Neural progenitor cell (in vitro differentiated cells): ENCODE results near the gene ERC1. TPM values are rescaled to one million over a fixed set of nuclear protein-coding genes. Genes with fewer than 3 reads are reported as not detected.

Experiments used
- DNase-seq: peaks from one replicate; pipeline ENCODE4 v3.0.0-alpha.2; 2016; ENCODE audit warnings: low spot score
- H2AFZ ChIP-seq: fragments of 200-600 bp; sonication (generic); replicated peaks from 2 replicates; pipeline ENCODE4 v1.6.1; 2016; ENCODE audit warnings: antibody characterized with exemption
- H3F3A ChIP-seq: fragments of 200-600 bp; sonication (generic); 2 replicates; pipeline ENCODE4 v1.6.1; 2016; ENCODE audit warnings: antibody characterized with exemption, low read depth
- H3K27ac ChIP-seq: fragments of 200-600 bp; sonication (generic); 2 replicates; pipeline ENCODE4 v1.5.1; 2016; ENCODE audit warnings: mild to moderate bottlenecking
- H3K27me3 ChIP-seq: fragments of 200-600 bp; sonication (generic); 2 replicates; pipeline ENCODE4 v1.6.1; 2016; ENCODE audit warnings: mild to moderate bottlenecking, moderate library complexity
- H3K36me3 ChIP-seq: fragments of 200-600 bp; sonication (generic); 2 replicates; pipeline ENCODE4 v1.5.1; 2016
- H3K4me1 ChIP-seq: fragments of 200-600 bp; sonication (generic); 2 replicates; pipeline ENCODE4 v1.6.1; 2016; ENCODE audit warnings: mixed run types
- H3K4me2 ChIP-seq: fragments of 200-600 bp; sonication (generic); 2 replicates; pipeline ENCODE4 v1.6.1; 2016
- H3K4me3 ChIP-seq: fragments of 200-600 bp; sonication (generic); 2 replicates; pipeline ENCODE4 v1.5.1; 2016
- H3K79me2 ChIP-seq: fragments of 200-600 bp; sonication (generic); 2 replicates; pipeline ENCODE4 v1.6.1; 2016; ENCODE audit warnings: low read depth
- H3K9ac ChIP-seq: fragments of 200-600 bp; sonication (generic); 2 replicates; pipeline ENCODE4 v1.6.1; 2016
- H3K9me3 ChIP-seq: fragments of 200-600 bp; sonication (generic); 2 replicates; pipeline ENCODE4 v1.5.1; 2016; ENCODE audit warnings: low read depth
- H4K20me1 ChIP-seq: fragments of 200-600 bp; sonication (generic); 2 replicates; pipeline ENCODE4 v1.6.1; 2016; ENCODE audit warnings: low read depth
- H3K27ac Mint-ChIP-seq: 3 replicates; pipeline ENCODE4 v1.8.0; 2021; ENCODE audit warnings: mixed read lengths
- H3K27me3 Mint-ChIP-seq: 2 replicates; pipeline ENCODE4 v1.8.0; 2022; ENCODE audit warnings: low read depth, mild to moderate bottlenecking, inconsistent platforms, moderate library complexity, mixed read lengths; ENCODE audit not compliant: insufficient read depth
- H3K36me3 Mint-ChIP-seq: 3 replicates; pipeline ENCODE4 v1.8.0; 2021; ENCODE audit warnings: mixed read lengths
- H3K4me1 Mint-ChIP-seq: 3 replicates; pipeline ENCODE4 v1.8.0; 2021; ENCODE audit warnings: mixed read lengths
- H3K4me3 Mint-ChIP-seq: 3 replicates; pipeline ENCODE4 v1.8.0; 2021; ENCODE audit warnings: mild to moderate bottlenecking, moderate library complexity, mixed read lengths
- H3K9me3 Mint-ChIP-seq: 3 replicates; pipeline ENCODE4 v1.8.0; 2020; ENCODE audit warnings: mixed read lengths
- EZH2 ChIP-seq: fragments of 200-600 bp; sonication (generic); IDR thresholded peaks from 2 replicates; pipeline ENCODE4 v1.6.1; 2017; ENCODE audit warnings: antibody characterized with exemption, mild to moderate bottlenecking, moderate library complexity
- EZH2phosphoT487 ChIP-seq: fragments of 200-600 bp; sonication (generic); IDR thresholded peaks from 2 replicates; pipeline ENCODE4 v1.6.1; 2017; ENCODE audit warnings: antibody characterized with exemption
- total RNA-seq: library from RNA; depleted of rRNA; stranded (reverse); fragments of >200 nt; gene quantifications from 2 replicates; pipeline ENCODE4 v1.2.3, GENCODE V29; 2015; ENCODE audit warnings: low replicate concordance
- TF ChIP-seq, protein P1 (sequence below): fragments of 200-600 bp; sonication (generic); IDR thresholded peaks from 2 replicates; pipeline ENCODE4 v1.5.1; 2017; ENCODE audit warnings: antibody characterized with exemption, mild to moderate bottlenecking

The ERC1 gene
- total RNA-seq, 1 donor from 2014 or later: 27.5 TPM

DNA sequence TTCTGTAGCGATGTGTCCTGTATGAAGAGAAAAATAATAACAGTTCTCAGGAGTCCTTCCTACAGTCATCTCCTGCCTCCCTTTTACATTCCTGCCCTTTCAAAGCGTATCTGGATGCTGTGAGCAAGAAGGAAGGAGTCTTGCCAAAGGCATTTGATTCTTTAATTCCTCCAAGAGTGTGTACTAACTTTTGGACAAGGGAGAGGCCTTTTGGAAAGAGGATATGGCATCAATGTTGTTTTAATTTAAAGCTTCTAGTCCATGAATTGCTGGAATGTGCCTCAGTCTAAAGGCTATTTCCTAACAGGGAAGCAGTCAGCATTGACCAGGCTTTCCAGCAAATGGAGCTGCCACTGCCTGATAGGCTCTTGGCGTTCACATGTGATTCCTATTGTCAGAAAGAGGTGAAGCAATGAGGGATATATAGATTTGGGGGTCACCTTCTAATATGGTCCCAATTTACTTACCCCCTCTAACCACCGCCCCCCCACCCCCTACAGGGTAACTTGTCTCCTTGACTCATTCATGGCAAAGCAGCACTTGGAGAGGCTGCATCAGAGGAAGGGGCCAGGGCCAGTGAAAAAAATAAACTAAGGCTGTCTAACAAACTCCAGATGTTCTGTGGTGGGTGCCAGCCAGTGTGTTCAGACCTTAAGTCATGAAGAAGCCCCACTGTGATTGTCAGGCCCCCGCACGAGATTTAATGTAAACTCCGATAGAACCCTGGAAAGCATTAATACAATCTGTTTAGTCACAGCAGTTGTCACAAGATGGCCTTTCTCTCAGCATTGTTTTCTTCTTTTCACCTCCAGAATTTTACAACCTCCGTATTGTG, 383.1 kb downstream of the ERC1 start:
- Histone ChIP-seq H3K4me3 (no peak overlapping the region), H3K36me3 (no peaks in the 10 kb centered on the region), H3K9me3 (no peaks in the 10 kb centered on the region), H3K9ac (no peak overlapping the region), H3K79me2 (no peaks in the 10 kb centered on the region), H3K27me3 (no peaks in the 10 kb centered on the region), H3K4me2 (no peak overlapping the region), H2AFZ (no peak overlapping the region), H3K27ac (peak overlapping the region; percentile 24), H3F3A (no peaks in the 10 kb centered on the region), H4K20me1 (no peaks in the 10 kb centered on the region), H3K4me1 (peaks cover 4% of the 10 kb centered on the region)
- H3K9me3 Mint-ChIP-seq: peaks cover 9% of the 10 kb centered on the region
- H3K36me3 Mint-ChIP-seq: peaks cover 40% of the 10 kb centered on the region
- no peak for DNase-seq
- TF ChIP-seq, protein P1, sequence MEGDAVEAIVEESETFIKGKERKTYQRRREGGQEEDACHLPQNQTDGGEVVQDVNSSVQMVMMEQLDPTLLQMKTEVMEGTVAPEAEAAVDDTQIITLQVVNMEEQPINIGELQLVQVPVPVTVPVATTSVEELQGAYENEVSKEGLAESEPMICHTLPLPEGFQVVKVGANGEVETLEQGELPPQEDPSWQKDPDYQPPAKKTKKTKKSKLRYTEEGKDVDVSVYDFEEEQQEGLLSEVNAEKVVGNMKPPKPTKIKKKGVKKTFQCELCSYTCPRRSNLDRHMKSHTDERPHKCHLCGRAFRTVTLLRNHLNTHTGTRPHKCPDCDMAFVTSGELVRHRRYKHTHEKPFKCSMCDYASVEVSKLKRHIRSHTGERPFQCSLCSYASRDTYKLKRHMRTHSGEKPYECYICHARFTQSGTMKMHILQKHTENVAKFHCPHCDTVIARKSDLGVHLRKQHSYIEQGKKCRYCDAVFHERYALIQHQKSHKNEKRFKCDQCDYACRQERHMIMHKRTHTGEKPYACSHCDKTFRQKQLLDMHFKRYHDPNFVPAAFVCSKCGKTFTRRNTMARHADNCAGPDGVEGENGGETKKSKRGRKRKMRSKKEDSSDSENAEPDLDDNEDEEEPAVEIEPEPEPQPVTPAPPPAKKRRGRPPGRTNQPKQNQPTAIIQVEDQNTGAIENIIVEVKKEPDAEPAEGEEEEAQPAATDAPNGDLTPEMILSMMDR: no peak
- TF ChIP-seq EZH2 (no peak), EZH2phosphoT487 (no peak)
- H3K27ac Mint-ChIP-seq: peak overlapping the region; percentile 65
- no peaks in the 10 kb centered on the region for H3K27me3 Mint-ChIP-seq
- H3K4me1 Mint-ChIP-seq: peaks cover 31% of the 10 kb centered on the region
- H3K4me3 Mint-ChIP-seq: no peak overlapping the region

DNA sequence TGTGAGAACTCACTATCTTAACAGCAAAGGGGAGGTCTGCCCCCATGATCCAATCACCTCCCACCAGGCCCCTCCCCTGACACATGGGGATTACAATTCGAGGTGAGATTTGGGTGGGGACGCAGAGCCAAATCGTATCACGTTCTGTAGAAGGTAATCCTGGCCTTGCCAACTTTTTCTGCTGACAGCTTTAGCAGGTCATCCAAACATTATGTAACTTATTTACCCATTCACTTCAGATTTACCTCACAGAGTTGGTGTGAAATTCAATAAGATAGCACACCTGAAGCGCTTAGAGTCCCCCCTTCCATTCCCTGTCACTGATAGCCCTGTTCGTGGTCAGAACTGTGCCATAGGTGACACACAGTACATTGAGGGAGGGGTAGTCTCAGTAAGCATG, 384.3 kb downstream of the ERC1 start:
- H3F3A ChIP-seq: peaks cover 6% of the 10 kb centered on the region
- peaks cover 16% of the 10 kb centered on the region for H3K4me1 ChIP-seq
- H3K36me3 Mint-ChIP-seq: peaks cover 40% of the 10 kb centered on the region
- no peaks in the 10 kb centered on the region for H3K36me3 ChIP-seq
- H3K4me3 Mint-ChIP-seq: no peak overlapping the region
- H3K27ac ChIP-seq: no peak overlapping the region
- H3K79me2 ChIP-seq: no peaks in the 10 kb centered on the region
- H3K27ac Mint-ChIP-seq: no peak overlapping the region
- peaks cover 32% of the 10 kb centered on the region for H3K4me1 Mint-ChIP-seq
- H4K20me1 ChIP-seq: no peaks in the 10 kb centered on the region
- no peak for TF ChIP-seq EZH2phosphoT487
- TF ChIP-seq, protein P1: no peak
- TF ChIP-seq EZH2: no peak
- no peak overlapping the region for H2AFZ ChIP-seq
- no peak overlapping the region for H3K4me2 ChIP-seq
- DNase-seq: no peak
- H3K27me3 Mint-ChIP-seq: peaks cover 1% of the 10 kb centered on the region
- H3K9ac ChIP-seq: no peak overlapping the region
- H3K9me3 Mint-ChIP-seq: peaks cover 9% of the 10 kb centered on the region
- H3K27me3 ChIP-seq: no peaks in the 10 kb centered on the region
- no peak overlapping the region for H3K4me3 ChIP-seq
- H3K9me3 ChIP-seq: no peaks in the 10 kb centered on the region

DNA sequence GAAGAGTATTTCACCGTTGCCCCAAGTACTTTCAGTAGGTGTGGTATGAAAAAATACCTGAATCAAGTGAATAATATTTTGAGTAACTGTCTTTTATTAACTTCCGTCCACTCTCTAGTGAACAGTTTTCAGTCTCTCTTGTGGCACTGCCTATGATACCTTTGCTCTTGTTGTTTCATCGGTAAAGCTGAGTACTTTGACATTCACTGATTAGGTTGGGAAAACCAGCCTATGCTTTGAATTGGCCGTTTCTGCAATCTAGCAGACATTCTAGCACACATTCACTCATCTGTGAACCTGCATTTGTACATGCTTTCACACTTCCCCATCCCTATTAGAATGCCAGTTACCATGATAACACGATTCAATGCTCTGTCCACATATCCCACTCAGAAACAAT, 386.1 kb downstream of the ERC1 start:
- no peak overlapping the region for H3K9ac ChIP-seq
- no peak overlapping the region for H3K27ac ChIP-seq
- peaks cover 31% of the 10 kb centered on the region for H3K36me3 Mint-ChIP-seq
- peaks cover 23% of the 10 kb centered on the region for H3F3A ChIP-seq
- no peaks in the 10 kb centered on the region for H3K27me3 ChIP-seq
- no peaks in the 10 kb centered on the region for H3K36me3 ChIP-seq
- no peak overlapping the region for H2AFZ ChIP-seq
- no peak overlapping the region for H3K4me2 ChIP-seq
- no peak overlapping the region for H3K4me3 ChIP-seq
- no peaks in the 10 kb centered on the region for H3K9me3 ChIP-seq
- no peak for DNase-seq
- TF ChIP-seq EZH2phosphoT487: no peak
- TF ChIP-seq, protein P1: no peak
- TF ChIP-seq EZH2: no peak
- H3K27ac Mint-ChIP-seq: no peak overlapping the region
- no peak overlapping the region for H3K4me3 Mint-ChIP-seq
- H3K27me3 Mint-ChIP-seq: peaks cover 3% of the 10 kb centered on the region
- peaks cover 33% of the 10 kb centered on the region for H3K4me1 ChIP-seq
- peaks cover 37% of the 10 kb centered on the region for H3K4me1 Mint-ChIP-seq
- peaks cover 9% of the 10 kb centered on the region for H3K9me3 Mint-ChIP-seq
- no peaks in the 10 kb centered on the region for H3K79me2 ChIP-seq
- H4K20me1 ChIP-seq: peaks cover 3% of the 10 kb centered on the region
